Measurements from ENCODE around the gene ASCL3. TPM values are rescaled to one million over a fixed set of nuclear protein-coding genes. Genes with fewer than 3 reads are reported as not detected.
A peak's percentile ranks its signal among the peaks of the same experiment; 100 is the strongest.
"Not testable (repeated sequence)": the region's sequence is repeated elsewhere in the genome, so short reads cannot be mapped to it uniquely, and the experiment has no call there.

The ASCL3 gene
- total RNA-seq, 1 donor from 2014 or later, result not detected

DNA sequence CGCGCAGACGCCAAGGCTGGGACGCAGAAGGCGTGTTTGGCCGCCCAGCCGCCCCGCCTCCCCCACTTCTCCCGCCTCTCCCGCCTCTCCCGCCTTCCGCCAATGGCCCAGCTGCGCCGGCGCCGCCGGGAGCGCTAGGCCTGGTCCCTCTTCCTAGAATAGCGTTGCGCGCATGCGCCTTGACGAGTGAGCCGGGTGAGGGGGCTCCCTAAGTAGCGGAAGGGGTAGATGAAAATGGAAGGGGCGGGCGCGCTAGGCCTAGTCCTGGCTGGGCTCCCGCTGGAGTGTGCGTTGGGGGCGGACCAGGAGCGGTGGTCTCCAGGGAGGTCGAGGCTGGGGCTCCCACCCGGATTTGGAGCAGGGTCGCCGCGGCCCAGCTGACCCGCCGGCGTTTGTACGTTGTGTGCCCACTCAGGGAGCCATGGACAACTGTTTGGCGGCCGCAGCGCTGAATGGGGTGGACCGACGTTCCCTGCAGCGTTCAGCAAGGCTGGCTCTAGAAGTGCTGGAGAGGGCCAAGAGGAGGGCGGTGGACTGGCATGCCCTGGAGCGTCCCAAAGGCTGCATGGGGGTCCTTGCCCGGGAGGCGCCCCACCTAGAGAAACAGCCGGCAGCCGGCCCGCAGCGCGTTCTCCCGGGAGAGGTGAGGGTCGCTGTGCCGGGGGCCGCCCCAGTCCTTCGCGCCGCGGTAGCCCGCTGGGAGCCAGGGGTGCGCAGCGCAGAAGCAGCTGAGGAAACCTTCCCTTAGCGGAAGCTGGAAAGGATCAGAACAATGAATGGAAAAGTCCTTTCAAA is 31.6 kb downstream of the ASCL3 start, which contains the start of gene AKIP1:
Gene AKIP1, plus strand, starts transcription at position 161 of the 795 bp plus-strand sequence. Its CDS starts 261 bp downstream, at position 422.
- DNase-seq (ENCODE audit: low spot score), result peak; percentile 95
- ATAC-seq, result peak; percentile 98

DNA sequence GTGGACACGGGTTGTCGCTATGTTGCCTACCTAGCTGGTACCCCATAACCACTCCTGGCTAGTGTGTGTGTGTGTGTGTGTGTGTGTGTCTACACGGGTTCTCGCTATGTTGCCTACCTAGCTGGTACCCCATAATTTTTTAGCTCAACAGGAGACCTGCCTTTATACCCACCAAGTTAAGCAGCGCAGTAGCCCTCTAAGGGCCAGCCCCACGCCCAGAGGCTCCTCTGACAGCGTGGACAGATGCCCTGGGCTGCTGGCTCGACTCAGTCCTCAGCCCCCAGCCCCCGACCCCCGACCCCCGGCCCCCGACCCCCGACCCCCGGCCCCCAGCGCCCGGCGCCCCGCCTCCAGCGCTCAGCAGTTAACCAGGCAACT is 32.2 kb downstream of the ASCL3 start:
- DNase-seq (ENCODE audit: low spot score), result no peak
- peak; percentile 15 for ATAC-seq

GRCh38 chr11:8908099-8908498 is 34.7 kb downstream of the ASCL3 start:
- ATAC-seq, result no peak
- DNase-seq (ENCODE audit: low spot score), result no peak

DNA sequence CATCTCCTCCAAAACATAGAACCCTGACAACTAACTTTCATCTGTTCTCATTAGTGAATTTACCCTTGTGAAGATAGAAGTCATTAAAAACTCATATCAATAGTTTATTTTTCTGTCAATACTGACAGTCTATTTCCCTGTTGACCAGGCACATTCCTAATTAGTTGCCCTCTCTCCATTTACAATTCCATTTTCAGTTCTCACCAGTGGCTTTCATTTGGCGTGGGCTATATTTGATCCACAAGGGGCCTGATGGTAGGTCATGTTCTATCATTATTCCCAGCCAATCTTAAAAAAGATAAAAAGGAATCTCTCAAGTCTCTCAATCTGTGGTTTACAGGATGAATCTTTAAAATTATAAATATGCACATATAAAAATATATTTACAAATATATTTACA is 35.7 kb downstream of the ASCL3 start:
- no peak for DNase-seq (ENCODE audit: low spot score)
- no peak for ATAC-seq

- ATAC-seq (no peak), DNase-seq (ENCODE audit: low spot score) (no peak)
These were observed 37.2 kb downstream of the ASCL3 start for GRCh38 chr11:8905528-8906165.

- DNase-seq (ENCODE audit: low spot score) (no peak), ATAC-seq (no peak)
These were observed 43.6 kb downstream of the ASCL3 start for GRCh38 chr11:8899119-8899753.

GRCh38 chr11:8891185-8891584 is 51.6 kb downstream of the ASCL3 start:
- DNase-seq (ENCODE audit: low spot score); ATAC-seq: not testable (repeated sequence)

Other genes starting within 250 kb of the ASCL3 start
- gene AKIP1, start 31.8 kb downstream of the ASCL3 start, total RNA-seq, result 11.7 TPM
- not detected for gene C11orf16, start 10.1 kb downstream of the ASCL3 start, total RNA-seq
- 13.8 TPM for gene TMEM9B, start 21.4 kb upstream of the ASCL3 start, total RNA-seq
- 0.05 TPM for gene NRIP3, start 61.0 kb upstream of the ASCL3 start, total RNA-seq
- 0.65 TPM for gene SCUBE2, start 148.6 kb upstream of the ASCL3 start, total RNA-seq

All from left lobe of liver (tissue), 2 donors.